Smooth muscle cell (in vitro differentiated cells): Measurements from ENCODE around the gene POLR3E. TPM values are rescaled to one million over a fixed set of nuclear protein-coding genes. Genes with fewer than 3 reads are reported as not detected.

Source experiments
- DNase-seq: peaks from one replicate; lab custom pipeline; 2025; ENCODE audit not compliant: unreplicated experiment; lab: John Stamatoyannopoulos, UW
- H2AFZ ChIP-seq: fragments of 200-600 bp; sonication (generic); 2 replicates; pipeline ENCODE4 v1.6.0; 2016; ENCODE audit warnings: antibody characterized with exemption, low read depth, mild to moderate bottlenecking
- H3F3A ChIP-seq: fragments of 200-600 bp; sonication (generic); 2 replicates; pipeline ENCODE4 v1.6.0; 2017; ENCODE audit warnings: antibody characterized with exemption, low read depth
- H3K27ac ChIP-seq: fragments of 200-600 bp; sonication (generic); 2 replicates; pipeline ENCODE4 v1.5.1; 2016; ENCODE audit warnings: low read depth, mild to moderate bottlenecking
- H3K27me3 ChIP-seq: fragments of 200-600 bp; sonication (generic); 2 replicates; pipeline ENCODE4 v1.6.1; 2016; ENCODE audit warnings: low read depth, mild to moderate bottlenecking
- H3K36me3 ChIP-seq: fragments of 200-600 bp; sonication (generic); 2 replicates; pipeline ENCODE4 v1.5.1; 2016; ENCODE audit warnings: low read depth
- H3K4me1 ChIP-seq: fragments of 200-600 bp; sonication (generic); 2 replicates; pipeline ENCODE4 v1.5.1; 2016; ENCODE audit warnings: low read depth
- H3K4me2 ChIP-seq: fragments of 200-600 bp; sonication (generic); 2 replicates; pipeline ENCODE4 v1.6.0; 2016; ENCODE audit warnings: mild to moderate bottlenecking
- H3K4me3 ChIP-seq: fragments of 200-600 bp; sonication (generic); 2 replicates; pipeline ENCODE4 v1.5.1; 2016; ENCODE audit warnings: mild to moderate bottlenecking
- H3K79me2 ChIP-seq: fragments of 200-600 bp; sonication (generic); 2 replicates; pipeline ENCODE4 v1.6.0; 2016; ENCODE audit warnings: low read depth, mild to moderate bottlenecking
- H3K9ac ChIP-seq: fragments of 200-600 bp; sonication (generic); 2 replicates; pipeline ENCODE4 v1.6.0; 2016; ENCODE audit warnings: low read depth
- H3K9me3 ChIP-seq: fragments of 200-600 bp; sonication (generic); replicated peaks from 2 replicates; pipeline ENCODE4 v1.5.1; 2016; ENCODE audit warnings: low read depth
- H4K20me1 ChIP-seq: fragments of 200-600 bp; sonication (generic); 2 replicates; pipeline ENCODE4 v1.6.0; 2016; ENCODE audit warnings: low read depth
- WGBS: methylation state at CpG from one replicate; pipeline ENCODE4 v1.1.7; 2016; ENCODE audit warnings: low lambda C conversion rate; 5-methylcytosine and 5-hydroxymethylcytosine counted together
- polyA plus RNA-seq: library from polyadenylated mRNA; unstranded; fragments of >200 nt; fragmentation: Nextera tagmentation; extraction: Ambion mirVana; gene quantifications from 2 replicates; pipeline ENCODE4 v1.2.1, GENCODE V29; 2016
- total RNA-seq: library from RNA; depleted of rRNA; stranded (reverse); fragments of >200 nt; gene quantifications from 2 replicates; pipeline ENCODE4 v1.2.3, GENCODE V29; 2014
- TF ChIP-seq, protein P1 (sequence below): fragments of 200-600 bp; sonication (generic); IDR thresholded peaks from 2 replicates; pipeline ENCODE4 v1.5.1; 2017; ENCODE audit warnings: borderline replicate concordance, mild to moderate bottlenecking, antibody characterized with exemption; ENCODE audit not compliant: insufficient read depth, poor library complexity, severe bottlenecking

POLR3E gene
- total and polyA plus RNA-seq, 2 experiments from 2014 or later = 13.9 to 31.2 TPM

DNA sequence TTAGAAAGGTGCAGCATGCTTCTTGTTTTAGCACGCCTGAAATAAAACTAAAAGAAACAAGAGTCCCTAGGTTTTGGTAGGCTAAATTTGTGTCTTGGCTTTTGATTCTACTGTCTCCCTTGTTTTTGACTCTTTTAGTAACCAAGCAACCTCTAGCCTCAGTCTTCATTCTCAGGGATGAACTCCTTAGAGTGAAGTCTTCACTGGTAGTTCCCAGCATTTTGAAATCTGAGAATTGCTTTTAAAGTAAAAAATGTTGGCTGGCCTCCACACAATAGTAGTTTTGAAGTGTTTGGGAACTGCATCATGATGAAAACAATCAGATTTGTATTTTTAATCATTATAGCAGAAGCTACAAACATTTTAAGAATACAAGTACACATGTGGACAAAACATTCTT is 83.3 kb downstream of the POLR3E start:
- Histone ChIP-seq H3K4me2 (no peak overlapping the region), H3K27me3 (no peaks in the 10 kb centered on the region), H3K9me3 (no peaks in the 10 kb centered on the region), H3F3A (peaks cover 4% of the 10 kb centered on the region), H3K4me1 (no peaks in the 10 kb centered on the region), H3K79me2 (no peaks in the 10 kb centered on the region), H3K27ac (no peak overlapping the region), H2AFZ (no peak overlapping the region), H4K20me1 (no peaks in the 10 kb centered on the region), H3K4me3 (no peak overlapping the region), H3K36me3 (no peaks in the 10 kb centered on the region), H3K9ac (no peak overlapping the region)
- WGBS = 92% methylated on average over 1 of the region's 1 CpG
- DNase-seq = no peak
- TF ChIP-seq, protein P1, sequence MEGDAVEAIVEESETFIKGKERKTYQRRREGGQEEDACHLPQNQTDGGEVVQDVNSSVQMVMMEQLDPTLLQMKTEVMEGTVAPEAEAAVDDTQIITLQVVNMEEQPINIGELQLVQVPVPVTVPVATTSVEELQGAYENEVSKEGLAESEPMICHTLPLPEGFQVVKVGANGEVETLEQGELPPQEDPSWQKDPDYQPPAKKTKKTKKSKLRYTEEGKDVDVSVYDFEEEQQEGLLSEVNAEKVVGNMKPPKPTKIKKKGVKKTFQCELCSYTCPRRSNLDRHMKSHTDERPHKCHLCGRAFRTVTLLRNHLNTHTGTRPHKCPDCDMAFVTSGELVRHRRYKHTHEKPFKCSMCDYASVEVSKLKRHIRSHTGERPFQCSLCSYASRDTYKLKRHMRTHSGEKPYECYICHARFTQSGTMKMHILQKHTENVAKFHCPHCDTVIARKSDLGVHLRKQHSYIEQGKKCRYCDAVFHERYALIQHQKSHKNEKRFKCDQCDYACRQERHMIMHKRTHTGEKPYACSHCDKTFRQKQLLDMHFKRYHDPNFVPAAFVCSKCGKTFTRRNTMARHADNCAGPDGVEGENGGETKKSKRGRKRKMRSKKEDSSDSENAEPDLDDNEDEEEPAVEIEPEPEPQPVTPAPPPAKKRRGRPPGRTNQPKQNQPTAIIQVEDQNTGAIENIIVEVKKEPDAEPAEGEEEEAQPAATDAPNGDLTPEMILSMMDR = no peak

- H3K4me2 ChIP-seq = no peak overlapping the region
- no peak overlapping the region for H3K9ac ChIP-seq
- TF ChIP-seq, protein P1 = no peak
- H3K27me3 ChIP-seq = no peaks in the 10 kb centered on the region
- no peak overlapping the region for H3K27ac ChIP-seq
- no peak overlapping the region for H2AFZ ChIP-seq
- no peaks in the 10 kb centered on the region for H3K36me3 ChIP-seq
- no peaks in the 10 kb centered on the region for H3K4me1 ChIP-seq
- no peak overlapping the region for H3K4me3 ChIP-seq
- no peaks in the 10 kb centered on the region for H3K79me2 ChIP-seq
- DNase-seq = no peak
- no peaks in the 10 kb centered on the region for H4K20me1 ChIP-seq
- no peaks in the 10 kb centered on the region for H3K9me3 ChIP-seq
- peaks cover 3% of the 10 kb centered on the region for H3F3A ChIP-seq
These were observed 84.2 kb downstream of the POLR3E start for GRCh38 chr16:22381392-22381791.

GRCh38 chr16:22383827-22384226 is 86.6 kb downstream of the POLR3E start:
- no peaks in the 10 kb centered on the region for H4K20me1 ChIP-seq
- no peak for DNase-seq
- no peaks in the 10 kb centered on the region for H3K36me3 ChIP-seq
- TF ChIP-seq, protein P1 = no peak
- H3K27me3 ChIP-seq = no peaks in the 10 kb centered on the region
- H3K4me2 ChIP-seq = no peak overlapping the region
- no peaks in the 10 kb centered on the region for H3K4me1 ChIP-seq
- H3K27ac ChIP-seq = no peak overlapping the region
- no peaks in the 10 kb centered on the region for H3K79me2 ChIP-seq
- no peak overlapping the region for H3K4me3 ChIP-seq
- WGBS = 98% methylated on average over 3 of the region's 3 CpGs
- H3K9me3 ChIP-seq = no peaks in the 10 kb centered on the region
- no peak overlapping the region for H3K9ac ChIP-seq
- no peak overlapping the region for H2AFZ ChIP-seq
- no peaks in the 10 kb centered on the region for H3F3A ChIP-seq

Other genes starting within 250 kb of the POLR3E start
- not detected in 2 replicates for gene VWA3A, start 204.9 kb upstream of the POLR3E start, total RNA-seq
- not detected in 2 replicates for gene VWA3A, start 204.9 kb upstream of the POLR3E start, polyA plus RNA-seq
- gene SDR42E2, start 134.9 kb upstream of the POLR3E start, total RNA-seq = not detected in 2 replicates
- gene SDR42E2, start 134.9 kb upstream of the POLR3E start, polyA plus RNA-seq = 0.18 and 0.26 TPM in 2 replicates
- gene EEF2K, start 91.1 kb upstream of the POLR3E start, total RNA-seq = 10.8 and 12.8 TPM in 2 replicates
- 8.7 and 10.6 TPM in 2 replicates for gene EEF2K, start 91.1 kb upstream of the POLR3E start, polyA plus RNA-seq
- 67.3 and 76.5 TPM in 2 replicates for gene CDR2, start 77.2 kb downstream of the POLR3E start, total RNA-seq
- gene CDR2, start 77.2 kb downstream of the POLR3E start, polyA plus RNA-seq = 47.4 and 52.5 TPM in 2 replicates
- gene NPIPB5, start 213.5 kb downstream of the POLR3E start, total RNA-seq = 61.2 and 63.6 TPM in 2 replicates
- 14.6 and 68.3 TPM in 2 replicates for gene NPIPB5, start 213.5 kb downstream of the POLR3E start, polyA plus RNA-seq